Upper lobe of left lung (tissue), 4 donors: ENCODE measurements around the gene FGFRL1.

Experiments used
- CTCF ChIP-seq, 6 experiments: fragments of 450-650 bp in 4 of 6; fragments of 200-600 bp in 2 of 6; sonication (generic) in 2 of 6; IDR thresholded peaks; one replicate each; pipeline ENCODE4 v1.5.1; 2016 to 2019; ENCODE audit warnings: antibody characterized with exemption in 6 of 6
- EP300 ChIP-seq, 4 donors: sonication (generic); formaldehyde crosslinking; IDR thresholded peaks; one replicate each; pipeline ENCODE4 v1.5.1; 2017; ENCODE audit warnings: antibody characterized with exemption in 4 of 4, control low read depth in 2 of 4
- POLR2A ChIP-seq, 4 donors: fragments of 450-650 bp; IDR thresholded peaks; one replicate each; pipeline ENCODE4 v1.5.1; 2016 to 2017; ENCODE audit warnings: antibody characterized with exemption in 4 of 4, mild to moderate bottlenecking in 2 of 4
- POLR2AphosphoS5 ChIP-seq, 2 donors: sonication (generic); formaldehyde crosslinking; IDR thresholded peaks; one replicate each; pipeline ENCODE4 v1.5.1; 2017; ENCODE audit warnings: antibody characterized with exemption in 2 of 2

- TF ChIP-seq CTCF (IDR thresholded peaks at IDR 0.05) (no peak), POLR2A (IDR thresholded peaks at IDR 0.05) (no peak), POLR2AphosphoS5 (IDR thresholded peaks at IDR 0.05) (no peak), EP300 (IDR thresholded peaks at IDR 0.05) (no peak)
These were observed 7.9 kb downstream of the FGFRL1 start for GRCh38 chr4:1019320-1019719.
